ENCODE data around the gene ABTB1.
"Not testable (repeated sequence)": the region's sequence is repeated elsewhere in the genome, so short reads cannot be mapped to it uniquely, and the experiment has no call there.

The ABTB1 gene

GRCh38 chr3:127647845-127648204, 24.9 kb upstream of the ABTB1 start:
- no peak for DNase-seq (ENCODE audit: low read depth in 2 of 2)

GRCh38 chr3:127650236-127650635, 22.5 kb upstream of the ABTB1 start:
- DNase-seq (ENCODE audit: low read depth in 2 of 2), result no peak

GRCh38 chr3:127651516-127652172, 21.1 kb upstream of the ABTB1 start:
- DNase-seq (ENCODE audit: low read depth in 2 of 2), result no peak

- DNase-seq (ENCODE audit: low read depth in 2 of 2), result peak in 1 of 2 donors; percentile 25
These were observed 20.3 kb upstream of the ABTB1 start for GRCh38 chr3:127652246-127652995.

GRCh38 chr3:127654374-127654773, 18.4 kb upstream of the ABTB1 start:
- DNase-seq (ENCODE audit: low read depth in 2 of 2), result no peak

- DNase-seq (ENCODE audit: low read depth in 2 of 2), result not testable (repeated sequence)
These were observed 17.8 kb upstream of the ABTB1 start for GRCh38 chr3:127654993-127655392.

- DNase-seq (ENCODE audit: low read depth in 2 of 2), result no peak
These were observed 17.1 kb upstream of the ABTB1 start for GRCh38 chr3:127655641-127656040.

- no peak for DNase-seq (ENCODE audit: low read depth in 2 of 2)
These were observed 15.8 kb upstream of the ABTB1 start for GRCh38 chr3:127656906-127657305.

GRCh38 chr3:127658234-127658633, 14.5 kb upstream of the ABTB1 start:
- no peak for DNase-seq (ENCODE audit: low read depth in 2 of 2)

GRCh38 chr3:127660621-127661251, 12.0 kb upstream of the ABTB1 start:
- no peak for DNase-seq (ENCODE audit: low read depth in 2 of 2)

- DNase-seq (ENCODE audit: low read depth in 2 of 2), result no peak
These were observed 11.2 kb upstream of the ABTB1 start for GRCh38 chr3:127661600-127661999.

- no peak for DNase-seq (ENCODE audit: low read depth in 2 of 2)
These were observed 10.7 kb upstream of the ABTB1 start for GRCh38 chr3:127662001-127662469.

- no peak for DNase-seq (ENCODE audit: low read depth in 2 of 2)
These were observed 9.6 kb upstream of the ABTB1 start for GRCh38 chr3:127663151-127663550.

- no peak for DNase-seq (ENCODE audit: low read depth in 2 of 2)
These were observed 7.6 kb upstream of the ABTB1 start for GRCh38 chr3:127665165-127665564.

GRCh38 chr3:127665586-127665985, 7.2 kb upstream of the ABTB1 start:
- no peak for DNase-seq (ENCODE audit: low read depth in 2 of 2)

- DNase-seq (ENCODE audit: low read depth in 2 of 2), result no peak
These were observed 6.1 kb upstream of the ABTB1 start for GRCh38 chr3:127666676-127667075.

- no peak for DNase-seq (ENCODE audit: low read depth in 2 of 2)
These were observed 5.6 kb upstream of the ABTB1 start for GRCh38 chr3:127667119-127667681.

GRCh38 chr3:127668906-127669305, 3.8 kb upstream of the ABTB1 start:
- no peak for DNase-seq (ENCODE audit: low read depth in 2 of 2)

GRCh38 chr3:127669541-127670228, 3.1 kb upstream of the ABTB1 start:
- no peak for DNase-seq (ENCODE audit: low read depth in 2 of 2)

GRCh38 chr3:127670229-127670559, 2.6 kb upstream of the ABTB1 start:
- DNase-seq (ENCODE audit: low read depth in 2 of 2), result no peak

GRCh38 chr3:127670761-127671522, 1.8 kb upstream of the ABTB1 start:
- DNase-seq (ENCODE audit: low read depth in 2 of 2), result no peak

Data from stimulated activated CD4-positive, alpha-beta T cell treated with anti-CD3 and anti-CD28 coated beads, Interleukin-1b, Interleukin-23, amount 100 ng/mL, for 4 hours (primary cell).